HG03442 (cell line): ENCODE results near the gene POLR3E.

Experiments
- ATAC-seq: cut with Tn5 transposase; IDR thresholded peaks from one replicate; pipeline ENCODE4 v1.9.1; 2021; ENCODE audit warnings: mild to moderate bottlenecking, moderate library complexity; ENCODE audit not compliant: unreplicated experiment

POLR3E gene

DNA sequence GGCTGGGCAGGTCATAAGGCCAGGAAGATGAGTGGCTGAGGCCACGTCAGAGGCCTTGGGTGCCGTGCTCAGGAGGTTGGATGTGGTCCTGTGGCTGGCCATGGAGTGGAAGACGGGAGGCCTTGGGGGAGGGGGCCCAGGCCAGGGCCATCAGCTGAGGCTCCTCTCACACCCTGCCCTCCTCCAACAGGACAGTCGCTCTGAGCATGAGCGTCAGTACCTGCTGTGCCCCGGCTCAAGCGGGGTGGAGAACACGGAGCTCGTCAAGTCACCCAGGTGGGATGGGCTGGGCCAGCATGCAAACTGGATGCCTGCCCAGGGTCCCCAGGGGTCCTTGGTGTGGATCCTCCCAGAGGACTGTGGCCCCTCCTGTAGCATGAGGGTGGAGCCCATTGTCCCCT lies 19.2 kb downstream of the POLR3E start:
- no peak for ATAC-seq

DNA sequence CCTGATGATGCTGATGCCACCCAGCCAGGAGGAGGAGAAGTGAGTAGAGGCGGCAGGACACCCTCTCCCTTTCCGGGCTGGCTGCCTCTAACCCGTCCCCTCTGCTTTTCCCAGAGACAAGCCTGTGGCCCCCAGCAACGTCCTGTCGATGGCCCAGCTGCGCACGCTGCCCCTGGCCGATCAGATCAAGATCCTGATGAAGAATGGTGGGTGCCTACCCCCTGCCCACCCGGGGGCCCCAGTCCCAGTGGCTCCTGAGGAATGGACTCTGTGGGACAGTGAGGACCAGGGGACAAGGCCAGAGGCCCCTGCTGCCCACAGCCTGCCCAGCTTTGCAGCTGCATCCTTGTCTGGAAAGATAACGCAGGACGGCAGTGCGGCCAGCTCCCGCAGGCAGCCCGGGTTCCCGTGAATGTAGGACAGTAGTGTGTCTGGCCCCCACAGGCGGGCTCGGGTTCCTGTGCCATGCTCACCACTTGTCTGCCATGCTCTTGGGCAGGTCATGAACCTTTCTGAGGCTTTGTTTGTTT lies 19.9 kb downstream of the POLR3E start:
- ATAC-seq = no peak

DNA sequence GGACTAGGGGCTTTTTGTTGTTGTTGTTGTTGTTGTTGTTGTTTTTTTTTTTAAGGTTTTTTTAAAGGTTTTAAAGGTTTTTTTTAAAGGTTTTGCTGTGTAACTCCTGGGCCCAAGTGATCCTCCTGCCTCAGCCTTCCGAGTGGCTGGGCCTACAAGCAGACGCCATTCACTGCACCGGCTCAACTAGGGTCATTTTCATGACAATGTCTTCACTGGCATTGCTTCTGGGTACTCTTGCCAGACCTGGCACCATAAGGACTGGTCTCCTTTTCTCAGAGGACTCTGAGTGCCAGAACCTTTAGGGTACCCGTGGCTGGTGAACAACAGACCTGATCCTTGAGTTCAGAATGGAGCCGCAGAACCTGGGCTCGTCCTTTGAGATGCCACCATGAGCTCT lies 20.4 kb downstream of the POLR3E start:
- ATAC-seq = no peak

DNA sequence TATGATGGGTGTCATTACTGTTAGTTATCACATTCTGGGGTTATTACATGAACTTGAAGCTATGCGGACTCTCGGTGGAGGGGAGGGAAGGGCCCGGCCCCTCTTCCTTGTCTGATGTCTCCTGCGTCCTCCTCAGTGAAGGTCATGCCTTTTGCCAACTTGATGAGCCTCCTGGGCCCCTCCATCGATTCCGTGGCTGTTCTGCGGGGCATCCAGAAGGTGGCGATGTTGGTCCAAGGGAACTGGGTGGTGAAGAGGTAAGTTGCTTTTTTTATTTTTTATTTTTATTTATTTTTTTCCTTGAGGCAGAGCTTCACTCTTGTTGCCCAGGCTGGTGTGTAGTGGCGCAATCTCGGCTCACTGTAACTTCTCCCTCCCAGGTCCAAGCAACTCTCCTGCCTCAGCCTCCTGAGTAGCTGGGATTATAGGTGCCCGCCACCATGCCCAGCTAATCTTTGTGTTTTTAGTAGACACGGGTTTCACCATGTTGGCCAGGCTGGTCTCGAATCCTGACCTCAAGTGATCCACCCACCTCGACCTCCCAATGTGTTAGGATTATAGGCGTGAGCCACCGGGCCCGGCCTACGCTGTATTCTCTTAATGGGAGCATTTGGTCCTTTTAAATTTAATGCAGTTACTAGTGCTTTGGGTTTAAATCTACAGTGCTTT lies 21.6 kb downstream of the POLR3E start:
- ATAC-seq = no peak

DNA sequence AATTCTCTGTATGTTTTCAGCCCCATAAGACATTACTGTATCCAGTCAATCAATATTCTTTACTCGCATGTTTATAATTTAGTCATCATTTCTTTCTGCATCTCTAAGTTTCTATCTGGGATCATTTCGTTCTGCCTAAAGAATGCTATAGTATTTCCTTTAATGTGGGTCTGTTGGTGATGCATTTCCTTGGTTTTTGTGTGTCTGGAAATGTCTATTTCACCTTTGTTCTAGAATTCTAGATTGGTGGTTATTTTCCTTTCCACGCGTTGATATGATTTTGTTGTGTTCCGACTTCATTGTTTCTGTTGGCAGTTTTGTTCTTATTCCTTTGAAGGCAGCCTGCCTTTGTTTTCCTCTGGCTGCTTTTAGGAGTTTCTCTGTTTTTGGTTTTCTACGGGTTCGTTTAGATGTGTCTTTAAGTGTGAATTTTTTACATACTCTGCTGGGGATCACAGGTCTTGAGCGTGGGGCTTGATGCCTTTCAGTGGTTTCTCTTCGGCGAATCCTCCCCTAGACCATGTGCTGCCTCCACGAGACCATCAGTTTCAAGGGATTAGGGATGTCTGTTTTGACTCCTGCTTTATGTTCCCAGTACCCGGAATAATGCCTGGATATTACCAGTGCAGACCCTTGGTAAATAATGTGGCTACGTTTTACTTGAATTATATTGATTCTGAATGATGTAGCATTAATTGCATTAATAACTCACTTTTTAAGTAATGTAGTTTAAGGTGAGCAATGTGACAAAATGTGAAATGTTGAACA lies 23.5 kb downstream of the POLR3E start:
- no peak for ATAC-seq

DNA sequence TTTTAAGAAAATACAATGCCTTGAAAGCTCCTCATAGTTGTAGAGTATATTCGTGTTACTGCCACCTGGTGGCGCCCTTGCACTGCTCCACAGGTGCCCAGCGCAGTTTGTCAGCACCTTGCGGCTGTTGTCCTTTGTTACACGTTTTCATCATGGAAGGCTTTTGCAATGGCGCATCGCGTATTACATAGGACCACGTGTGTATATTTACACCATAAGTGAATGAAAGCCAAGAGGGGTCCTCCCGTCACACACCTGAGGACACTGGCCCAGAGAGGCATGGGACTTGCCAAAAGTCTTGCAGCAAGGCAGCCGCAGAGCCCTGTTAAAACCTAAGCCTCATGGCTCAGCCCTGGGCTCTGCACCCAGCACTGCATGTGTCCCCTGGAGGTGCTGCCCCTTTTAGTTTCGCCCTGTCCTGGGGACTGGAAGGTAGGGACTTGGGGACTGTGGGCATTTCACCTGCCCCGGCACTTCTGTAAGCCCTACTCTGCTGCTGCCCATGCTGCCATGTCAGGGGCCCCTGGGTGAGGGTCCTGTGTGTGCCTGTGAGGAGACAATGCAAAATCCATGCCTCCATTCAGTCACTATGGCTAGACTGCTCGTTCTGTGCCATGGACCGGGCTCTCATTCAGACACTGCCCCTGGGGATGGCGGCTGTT lies 24.3 kb downstream of the POLR3E start:
- no peak for ATAC-seq

DNA sequence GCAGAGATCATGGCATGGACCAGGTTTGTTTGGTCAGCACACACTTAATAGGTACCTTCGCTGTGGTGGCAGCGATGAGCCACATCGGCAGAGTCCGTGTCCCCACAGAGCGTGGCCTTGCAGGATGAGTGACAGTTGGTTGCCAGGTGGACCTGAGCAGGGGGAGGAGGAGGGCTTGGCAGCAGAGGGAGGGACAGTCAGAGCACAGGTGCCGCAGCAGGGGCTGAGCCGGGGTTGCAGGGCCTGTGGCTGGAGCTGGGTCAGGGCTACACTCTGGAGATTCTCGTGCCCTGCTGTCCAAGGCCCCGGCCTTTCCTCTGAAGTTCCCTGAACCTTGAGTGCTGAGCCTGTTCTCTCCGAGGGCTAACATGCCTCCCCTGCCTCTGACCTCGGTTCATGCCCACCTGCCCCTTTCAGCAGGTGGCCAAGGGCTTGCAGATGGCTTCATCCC lies 24.8 kb downstream of the POLR3E start:
- ATAC-seq = no peak

DNA sequence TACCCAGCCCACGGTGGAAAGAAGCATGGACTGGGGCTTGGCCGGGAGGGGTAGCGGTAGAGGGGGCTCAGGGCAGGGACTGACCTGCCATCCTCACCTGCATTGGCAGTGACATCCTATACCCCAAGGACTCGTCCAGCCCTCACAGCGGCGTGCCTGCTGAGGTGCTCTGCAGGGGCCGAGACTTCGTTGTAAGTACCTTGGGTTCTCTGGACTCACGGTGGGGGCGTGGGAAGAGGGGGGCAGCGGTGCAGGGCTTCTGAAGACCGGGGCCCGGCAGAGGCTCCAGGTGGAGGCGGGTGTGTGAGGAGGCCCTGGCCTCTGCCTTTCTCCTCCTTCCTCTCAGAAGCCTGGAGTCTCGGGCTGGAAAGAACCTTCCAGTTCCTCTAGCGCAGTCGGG lies 25.5 kb downstream of the POLR3E start:
- no peak for ATAC-seq

DNA sequence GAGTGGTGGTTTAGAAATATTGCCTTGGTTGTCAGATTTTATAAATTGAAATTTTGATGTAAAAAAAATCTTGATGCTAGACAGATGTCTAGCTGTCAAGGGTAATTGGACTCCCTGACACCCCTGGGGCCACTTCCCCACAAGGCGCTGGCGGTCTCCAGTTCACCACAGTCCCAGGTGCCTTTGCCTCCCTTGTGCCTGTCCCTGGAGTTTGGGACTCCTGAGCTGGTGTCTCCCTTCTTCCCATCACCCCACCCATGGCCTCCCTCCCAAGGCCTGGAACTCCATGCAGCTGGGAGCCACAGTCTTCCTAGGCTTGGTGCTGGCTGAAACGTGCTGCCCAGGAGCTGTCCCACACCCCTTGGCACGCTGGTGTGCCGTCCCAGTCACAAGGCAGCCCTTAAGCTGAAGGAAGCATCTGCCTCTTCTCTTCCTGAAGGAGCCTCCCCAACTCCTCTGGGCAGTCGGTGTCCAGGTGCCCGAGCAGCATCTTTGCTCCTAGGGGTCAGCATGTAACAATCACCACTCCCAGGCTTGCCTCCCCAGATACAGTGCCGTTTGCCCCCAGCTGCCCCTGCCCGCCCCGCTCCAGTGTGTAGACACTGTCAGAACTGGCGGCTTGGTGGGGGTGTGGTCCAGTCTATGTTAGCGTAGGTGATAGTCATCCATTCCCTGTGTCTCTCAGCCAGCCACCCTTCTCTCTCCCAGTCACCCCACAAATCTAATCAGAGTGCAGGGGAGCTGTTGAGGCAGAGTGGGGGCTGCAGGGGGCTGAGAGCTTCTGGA lies 26.2 kb downstream of the POLR3E start:
- no peak for ATAC-seq

DNA sequence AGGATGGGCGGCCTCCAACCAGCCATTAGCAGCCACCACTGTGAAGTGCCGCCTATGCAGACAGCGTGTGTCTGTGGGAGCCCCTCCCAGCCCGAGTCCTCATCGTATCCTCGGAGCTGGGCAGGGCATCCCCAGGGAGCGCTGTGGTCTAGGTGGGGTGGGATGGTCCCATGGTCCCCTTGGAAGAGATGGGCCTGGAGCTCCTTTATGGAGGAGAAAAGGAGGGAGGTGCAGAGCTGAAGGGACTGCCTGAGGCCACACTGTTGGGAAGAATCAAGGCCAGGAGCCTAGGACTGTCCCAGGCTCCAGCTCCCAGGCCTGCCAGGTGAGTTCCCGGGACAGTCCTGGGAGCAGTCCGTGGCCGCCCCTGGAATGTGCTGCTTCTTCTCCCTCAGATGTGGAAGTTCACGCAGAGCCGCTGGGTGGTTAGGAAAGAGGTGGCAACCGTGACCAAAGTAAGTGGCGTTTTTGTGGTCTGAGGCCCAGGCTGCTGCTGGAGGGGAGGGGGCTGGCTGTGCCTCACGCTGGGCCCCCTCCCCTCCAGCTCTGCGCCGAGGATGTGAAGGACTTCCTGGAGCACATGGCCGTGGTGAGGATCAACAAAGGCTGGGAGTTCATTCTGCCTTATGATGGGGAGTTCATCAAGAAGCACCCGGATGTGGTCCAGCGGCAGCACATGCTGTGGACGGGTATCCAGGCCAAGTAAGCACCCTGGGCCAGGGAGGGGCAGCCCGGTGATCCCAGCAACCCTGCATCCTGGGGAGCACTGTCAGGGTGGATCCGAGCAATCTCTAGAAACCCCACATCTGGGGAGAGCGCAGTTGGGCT lies 27.0 kb downstream of the POLR3E start:
- no peak for ATAC-seq

DNA sequence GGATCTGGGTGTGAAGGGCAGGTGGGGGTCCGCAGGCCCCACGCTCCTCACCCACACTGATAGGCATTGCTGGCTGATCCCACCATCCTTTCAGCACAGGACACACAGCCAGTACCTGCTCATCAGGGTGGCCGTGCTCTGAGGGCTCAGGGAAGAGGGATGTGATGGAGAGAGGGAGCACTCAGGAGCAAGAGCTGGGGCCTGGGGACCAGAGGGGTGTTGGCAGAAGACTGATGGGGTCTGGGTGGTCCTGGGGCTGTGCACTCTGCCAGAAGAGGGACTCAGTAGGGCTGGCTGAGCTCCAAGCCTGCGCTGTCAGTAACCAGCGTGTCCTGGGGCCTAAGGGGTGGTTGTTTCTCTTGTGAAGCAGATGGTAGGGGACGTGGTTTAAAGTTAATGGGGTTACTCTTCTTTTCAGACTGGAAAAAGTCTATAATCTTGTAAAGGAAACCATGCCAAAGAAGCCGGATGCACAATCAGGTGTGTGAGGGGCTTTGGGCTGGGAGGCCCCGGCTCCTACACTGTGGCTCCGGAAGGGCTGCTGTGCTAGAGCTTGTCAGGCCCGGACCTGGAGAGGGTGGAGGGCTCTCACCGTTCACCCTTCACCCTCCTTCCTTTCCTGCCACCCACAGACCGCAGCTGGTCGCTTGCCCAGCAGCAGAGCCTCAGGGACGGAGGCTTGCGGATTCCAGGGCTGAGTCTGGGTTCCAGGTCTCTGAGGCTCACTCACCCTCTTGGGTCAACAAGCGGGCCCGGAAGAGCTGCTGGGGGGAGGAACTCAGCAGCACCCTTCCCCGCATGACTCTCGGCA lies 27.8 kb downstream of the POLR3E start:
- ATAC-seq = no peak

DNA sequence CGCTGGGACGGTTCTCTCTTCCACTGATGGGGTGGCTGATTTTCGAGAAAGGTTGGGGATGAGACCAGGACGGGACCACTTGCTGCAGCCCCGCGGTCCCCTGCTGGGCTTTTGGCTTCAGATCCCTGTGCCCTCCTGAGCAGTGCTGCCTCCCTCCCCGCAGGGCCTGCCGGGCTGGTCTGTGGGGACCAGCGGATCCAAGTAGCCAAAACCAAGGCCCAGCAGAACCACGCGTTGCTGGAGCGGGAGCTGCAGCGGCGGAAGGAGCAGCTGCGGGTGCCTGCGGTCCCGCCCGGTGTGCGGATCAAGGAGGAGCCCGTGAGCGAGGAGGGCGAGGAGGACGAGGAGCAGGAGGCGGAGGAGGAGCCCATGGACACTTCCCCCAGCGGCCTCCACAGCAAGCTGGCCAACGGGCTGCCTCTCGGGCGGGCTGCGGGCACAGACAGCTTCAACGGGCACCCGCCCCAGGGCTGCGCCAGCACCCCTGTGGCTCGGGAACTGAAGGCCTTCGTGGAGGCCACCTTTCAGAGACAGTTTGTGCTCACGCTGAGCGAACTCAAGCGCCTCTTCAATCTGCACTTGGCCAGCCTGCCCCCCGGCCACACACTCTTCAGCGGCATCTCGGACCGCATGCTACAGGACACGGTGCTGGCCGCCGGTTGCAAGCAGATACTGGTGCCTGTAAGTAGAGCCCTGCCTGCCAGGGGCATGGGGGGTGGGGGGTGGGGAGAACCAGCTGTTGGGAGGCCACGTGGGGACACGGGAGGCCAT lies 28.6 kb downstream of the POLR3E start:
- no peak for ATAC-seq

DNA sequence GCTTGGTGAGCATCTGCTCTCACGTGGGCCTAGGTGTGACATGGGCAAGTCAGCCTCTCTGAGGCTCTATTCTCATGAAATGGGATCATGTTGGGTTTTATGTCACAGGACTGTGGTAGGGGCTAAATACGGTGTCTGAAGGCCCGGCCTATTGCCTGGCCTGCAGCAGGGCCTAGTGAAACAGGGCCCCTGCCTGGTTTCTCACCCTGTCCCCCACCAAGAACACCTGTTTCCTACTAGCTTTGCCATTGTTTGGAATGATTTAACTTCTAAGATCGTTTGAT lies 29.1 kb downstream of the POLR3E start:
- no peak for ATAC-seq

DNA sequence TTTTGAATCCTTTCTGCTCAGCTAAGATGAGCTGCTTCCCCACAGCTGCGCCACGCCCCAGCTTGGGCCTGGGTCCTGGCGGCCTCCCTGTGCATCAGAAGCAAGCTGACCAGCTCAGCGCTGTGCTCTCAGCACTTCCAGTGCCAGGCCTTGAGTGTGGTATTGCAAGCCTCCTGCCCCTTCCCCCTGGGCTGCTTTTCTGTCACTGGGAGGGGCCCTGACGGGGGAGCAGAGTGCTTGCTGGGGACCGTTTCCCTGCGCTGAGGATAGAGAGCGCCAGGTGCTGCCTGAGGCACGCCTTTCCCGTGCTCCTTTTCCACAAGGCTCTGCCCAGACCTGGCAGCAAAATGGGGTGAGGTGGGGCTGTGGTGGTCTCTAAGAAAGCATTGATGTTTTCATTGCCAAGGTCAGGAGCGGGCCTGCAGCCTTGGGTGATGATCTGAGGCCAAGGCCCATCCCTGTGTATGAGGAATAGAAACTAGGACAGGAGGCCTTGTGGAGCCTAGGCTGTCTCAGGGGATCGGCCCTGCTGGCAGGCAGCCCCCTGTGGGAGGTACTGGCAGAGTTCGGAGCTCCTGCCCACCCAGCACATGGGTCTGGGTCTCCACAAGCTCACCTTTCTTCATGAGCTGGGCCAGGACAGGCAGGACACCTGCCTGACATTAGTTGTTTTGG lies 29.7 kb downstream of the POLR3E start:
- no peak for ATAC-seq

DNA sequence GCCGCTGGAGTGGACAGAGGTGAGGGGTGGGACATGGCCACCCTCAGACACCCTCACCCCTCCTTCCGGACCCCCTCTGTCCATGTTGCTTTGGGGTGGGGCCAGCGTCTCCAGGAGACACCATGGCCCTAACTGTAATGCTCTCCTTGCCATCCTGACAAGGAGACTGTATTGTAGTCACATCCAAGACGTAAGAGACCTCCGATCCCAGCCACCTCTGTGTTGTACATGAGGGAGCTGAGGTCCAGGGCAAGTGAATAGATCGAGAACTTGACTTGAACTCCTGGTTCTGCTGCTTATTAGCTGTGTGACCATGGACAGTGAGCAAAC lies 30.2 kb downstream of the POLR3E start:
- no peak for ATAC-seq

DNA sequence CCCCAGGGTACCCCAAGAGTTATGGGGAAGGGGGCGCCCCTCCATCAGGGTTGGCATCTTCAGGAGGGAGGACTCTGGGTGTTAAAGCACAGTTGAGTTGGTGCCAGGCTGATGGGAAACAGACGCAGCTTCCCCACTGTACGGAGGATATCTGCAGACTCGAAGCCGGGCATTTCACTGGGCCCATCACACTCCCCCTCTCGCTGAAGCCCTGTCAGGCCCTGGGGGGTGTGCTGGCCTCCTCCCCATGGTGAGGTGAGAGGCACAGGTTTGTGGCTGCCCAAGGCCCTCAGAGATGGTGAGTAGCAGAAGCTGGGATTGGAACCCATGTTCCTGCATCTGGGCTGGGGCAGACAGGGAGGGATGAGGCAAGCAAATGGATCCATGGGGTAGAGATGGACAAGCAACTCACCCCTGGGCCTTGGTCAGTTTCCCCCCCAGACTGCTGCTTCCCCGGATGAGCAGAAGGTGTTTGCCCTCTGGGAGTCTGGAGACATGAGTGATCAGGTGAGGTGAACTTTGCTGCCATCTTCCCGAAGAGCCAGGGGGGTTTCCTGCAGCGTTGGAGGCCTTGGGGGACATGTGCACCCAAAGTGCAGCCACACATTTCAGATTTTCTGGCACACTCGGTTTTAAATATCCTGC lies 31.0 kb downstream of the POLR3E start:
- no peak for ATAC-seq

DNA sequence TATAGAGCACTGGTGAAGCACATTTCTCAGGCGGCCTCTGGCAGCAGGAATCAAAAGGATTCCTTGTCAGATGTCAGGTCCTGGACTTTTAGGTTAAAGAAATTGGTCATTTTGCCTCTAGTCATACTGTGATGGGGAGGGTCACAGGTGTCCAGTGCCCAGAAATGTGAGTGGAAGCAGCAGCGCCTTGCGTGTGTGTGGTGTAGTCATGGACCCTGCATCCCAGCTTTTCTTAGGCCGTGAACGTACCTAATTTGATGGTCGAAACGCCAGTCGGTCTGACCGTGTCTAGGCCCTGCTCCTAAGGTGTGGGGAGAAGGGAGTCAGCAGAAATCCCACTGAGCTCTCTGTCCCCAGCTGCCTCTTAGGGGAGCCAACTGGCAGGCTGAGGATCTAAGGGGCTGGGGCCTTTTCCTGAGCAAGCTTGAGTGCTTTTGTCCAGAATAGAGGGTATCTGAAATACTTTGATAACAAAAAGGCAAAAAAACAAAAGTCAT lies 32.0 kb downstream of the POLR3E start:
- no peak for ATAC-seq

DNA sequence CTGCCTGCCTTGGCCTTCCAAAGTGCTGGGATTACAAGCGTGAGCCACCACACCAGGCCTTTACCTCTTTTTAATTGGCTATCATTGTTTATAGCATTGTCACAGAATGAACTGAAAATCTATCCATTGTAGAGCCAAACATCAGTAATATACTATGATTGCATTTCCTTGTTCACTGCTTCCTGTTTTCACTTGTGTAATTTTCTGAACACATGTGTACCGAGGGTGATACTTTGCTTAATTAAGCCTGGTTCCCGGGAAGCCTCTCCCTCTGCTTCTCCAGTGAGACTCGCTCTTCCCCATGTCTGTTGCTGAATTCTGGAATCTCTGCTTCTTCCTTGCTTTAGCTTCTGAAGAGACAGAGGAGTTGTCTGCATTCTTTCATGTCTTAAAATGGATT lies 33.1 kb downstream of the POLR3E start:
- ATAC-seq = no peak
